GM10266 (cell line): ENCODE data around the gene RAI1.
A peak's percentile ranks its signal among the peaks of the same experiment; 100 is the strongest.

Source experiments
- DNase-seq: peaks from one replicate; pipeline ENCODE4 v3.0.0; 2012; ENCODE audit errors: extremely low spot score
- CTCF ChIP-seq: IDR thresholded peaks from 2 replicates; pipeline ENCODE4 v1.5.1; 2012; ENCODE audit warnings: mild to moderate bottlenecking, low read depth; ENCODE audit not compliant: control insufficient read depth, insufficient read depth; ENCODE audit errors: missing control alignments

RAI1 gene

GRCh38 chr17:17679243-17679642 is 2.0 kb upstream of the RAI1 start:
- DNase-seq, result no peak
- no peak for TF ChIP-seq CTCF

GRCh38 chr17:17679748-17680147 is 1.5 kb upstream of the RAI1 start:
- no peak for TF ChIP-seq CTCF
- DNase-seq, result no peak

GRCh38 chr17:17680477-17681186 is 626 bp upstream of the RAI1 start:
- TF ChIP-seq CTCF, result peak; percentile 4
- no peak for DNase-seq

- peak; percentile 26 for TF ChIP-seq CTCF
- DNase-seq, result peak; percentile 72
These were observed 560 bp downstream of the RAI1 start for GRCh38 chr17:17681744-17682292.

- no peak for TF ChIP-seq CTCF
- peak; percentile 87 for DNase-seq
These were observed 1.1 kb downstream of the RAI1 start for GRCh38 chr17:17682293-17682736.

- peak; percentile 73 for DNase-seq
These were observed 1.8 kb downstream of the RAI1 start for GRCh38 chr17:17682737-17683680.

More at GRCh38 chr17:17682737-17683680, 1.8 kb downstream of the RAI1 start:
- no peak for TF ChIP-seq CTCF
